HL-60 (cell line): ENCODE measurements around the gene ZNF76.

Experiments
- DNase-seq, 2 experiments: peaks; one replicate each; pipeline ENCODE4 v3.0.0-alpha.2; 2010 to 2020; ENCODE audit warnings: low read depth in 1 of 2, low spot score in 1 of 2
- H3K27ac ChIP-seq: fragments of 250-450 bp; sonication (Bioruptor Pico); replicated peaks from 2 replicates; pipeline ENCODE4 v1.5.1; 2020; ENCODE audit warnings: mild to moderate bottlenecking, moderate library complexity
- H3K27me3 ChIP-seq: fragments of 250-450 bp; sonication (Bioruptor Pico); 2 replicates; pipeline ENCODE4 v1.5.1; 2021; ENCODE audit warnings: mild to moderate bottlenecking, moderate library complexity; ENCODE audit not compliant: insufficient read depth, poor library complexity, severe bottlenecking
- H3K4me3 ChIP-seq: replicated peaks from 2 replicates; pipeline ENCODE4 v1.5.1; 2011; ENCODE audit warnings: mild to moderate bottlenecking, control low read depth, low read length; ENCODE audit not compliant: insufficient read depth
- CTCF ChIP-seq: IDR thresholded peaks from one replicate; pipeline ENCODE4 v1.5.1; 2011; ENCODE audit warnings: low read length, control low read depth, inconsistent platforms; ENCODE audit not compliant: insufficient read depth
- GABPA ChIP-seq: IDR thresholded peaks from 2 replicates; pipeline ENCODE4 v1.6.1; 2012; ENCODE audit warnings: low read depth
- POLR2AphosphoS5 ChIP-seq: IDR thresholded peaks from 2 replicates; pipeline ENCODE4 v1.6.1; 2012; ENCODE audit warnings: low read depth
- REST ChIP-seq: IDR thresholded peaks from 2 replicates; pipeline ENCODE4 v1.6.1; 2012; ENCODE audit warnings: low read depth; ENCODE audit not compliant: insufficient replicate concordance
- SPI1 ChIP-seq: IDR thresholded peaks from 2 replicates; pipeline ENCODE4 v1.6.1; 2012; ENCODE audit warnings: low read depth, mild to moderate bottlenecking, borderline replicate concordance

ZNF76 gene

GRCh38 chr6:35265523-35265922, 6.0 kb downstream of the ZNF76 start:
- H3K27ac ChIP-seq, result no peak overlapping the region
- no peak overlapping the region for H3K4me3 ChIP-seq
- H3K27me3 ChIP-seq, result no peaks in the 10 kb centered on the region
- TF ChIP-seq SPI1, result no peak
- no peak for TF ChIP-seq GABPA
- TF ChIP-seq POLR2AphosphoS5, result no peak
- no peak for TF ChIP-seq CTCF
- no peak for TF ChIP-seq REST
- no peak for DNase-seq

- H3K4me3 ChIP-seq, result no peak overlapping the region
- DNase-seq, result no peak
- TF ChIP-seq REST (no peak), GABPA (no peak), POLR2AphosphoS5 (no peak), SPI1 (no peak), CTCF (no peak)
These were observed 7.9 kb downstream of the ZNF76 start for GRCh38 chr6:35267446-35267845.

GRCh38 chr6:35267897-35268296, 8.4 kb downstream of the ZNF76 start:
- no peak overlapping the region for H3K4me3 ChIP-seq
- TF ChIP-seq REST, result no peak
- TF ChIP-seq POLR2AphosphoS5, result no peak
- no peak for TF ChIP-seq SPI1
- TF ChIP-seq CTCF, result no peak
- TF ChIP-seq GABPA, result no peak
- no peak overlapping the region for H3K27ac ChIP-seq
- DNase-seq, result no peak
- no peaks in the 10 kb centered on the region for H3K27me3 ChIP-seq

More at GRCh38 chr6:35267446-35267845, 7.9 kb downstream of the ZNF76 start:
- Histone ChIP-seq H3K27ac (no peak overlapping the region), H3K27me3 (no peaks in the 10 kb centered on the region)
